HAP-1 (cell line): ENCODE results near the gene SMPD2.

Source experiments
- DNase-seq, 2 experiments: peaks; one replicate each; pipeline ENCODE4 v3.0.0-alpha.2; 2016 to 2020; ENCODE audit warnings: low spot score in 2 of 2
- H3K27me3 ChIP-seq: fragments of 250-450 bp; sonication (Bioruptor Pico); 2 replicates; pipeline ENCODE4 v1.5.1; 2020; ENCODE audit warnings: low read depth, mild to moderate bottlenecking, moderate library complexity
- H3K36me3 ChIP-seq: fragments of 250-450 bp; sonication (Bioruptor Pico); replicated peaks from 2 replicates; pipeline ENCODE4 v1.5.1; 2020; ENCODE audit warnings: mild to moderate bottlenecking
- H3K4me1 ChIP-seq: fragments of 250-450 bp; sonication (Bioruptor Pico); 2 replicates; pipeline ENCODE4 v1.5.1; 2020; ENCODE audit warnings: mild to moderate bottlenecking
- H3K4me3 ChIP-seq: fragments of 250-450 bp; sonication (Bioruptor Pico); 2 replicates; pipeline ENCODE4 v1.5.1; 2020; ENCODE audit warnings: mild to moderate bottlenecking, moderate library complexity
- H3K9me3 ChIP-seq: fragments of 250-450 bp; sonication (Bioruptor Pico); 2 replicates; pipeline ENCODE4 v1.5.1; 2020; ENCODE audit warnings: mild to moderate bottlenecking, moderate library complexity
- in situ Hi-C: fragments of 300-500 bp; cut with MboI; formaldehyde crosslinking; loops from 3 replicates; pipeline ENCODE4 v1.14.3; 2020; ENCODE audit warnings: low sequenced_read_pairs, inconsistent platforms, mixed read lengths

The SMPD2 gene

GRCh38 chr6:109449795-109450673, 9.5 kb downstream of the SMPD2 start:
- no peak overlapping the region for H3K4me3 ChIP-seq
- no peaks in the 10 kb centered on the region for H3K9me3 ChIP-seq
- no peaks in the 10 kb centered on the region for H3K4me1 ChIP-seq
- H3K27me3 ChIP-seq = no peaks in the 10 kb centered on the region
- in situ Hi-C loops = no loop called here
- peaks cover 12% of the 10 kb centered on the region for H3K36me3 ChIP-seq
- no peak for DNase-seq

- peaks cover 5% of the 10 kb centered on the region; the same call in 1 of the 2 replicates for H3K36me3 ChIP-seq
- H3K4me3 ChIP-seq = no peak overlapping the region
- no peaks in the 10 kb centered on the region for H3K9me3 ChIP-seq
- no peak for DNase-seq
- no peaks in the 10 kb centered on the region for H3K4me1 ChIP-seq
- no peaks in the 10 kb centered on the region for H3K27me3 ChIP-seq
- in situ Hi-C loops = no loop called here
These were observed 10.3 kb downstream of the SMPD2 start for GRCh38 chr6:109450801-109451200.

- no peaks in the 10 kb centered on the region for H3K27me3 ChIP-seq
- peaks cover 4% of the 10 kb centered on the region; the same call in 1 of the 2 replicates for H3K36me3 ChIP-seq
- peaks cover under 1% of the 10 kb centered on the region for H3K4me1 ChIP-seq
- no peak overlapping the region for H3K4me3 ChIP-seq
- in situ Hi-C loops = no loop called here
- no peak for DNase-seq
- no peaks in the 10 kb centered on the region for H3K9me3 ChIP-seq
These were observed 10.9 kb downstream of the SMPD2 start for GRCh38 chr6:109451376-109451775.

GRCh38 chr6:109452181-109452580, 11.7 kb downstream of the SMPD2 start:
- H3K36me3 ChIP-seq = no peaks in the 10 kb centered on the region
- no peaks in the 10 kb centered on the region for H3K27me3 ChIP-seq
- H3K4me3 ChIP-seq = no peak overlapping the region
- no peaks in the 10 kb centered on the region for H3K9me3 ChIP-seq
- in situ Hi-C loops = no loop called here
- peaks cover 8% of the 10 kb centered on the region for H3K4me1 ChIP-seq
- DNase-seq = no peak

GRCh38 chr6:109453156-109453555, 12.6 kb downstream of the SMPD2 start:
- H3K4me3 ChIP-seq = no peak overlapping the region
- H3K4me1 ChIP-seq = peaks cover 16% of the 10 kb centered on the region
- no peaks in the 10 kb centered on the region for H3K9me3 ChIP-seq
- H3K36me3 ChIP-seq = no peaks in the 10 kb centered on the region
- no peak for DNase-seq
- no peaks in the 10 kb centered on the region for H3K27me3 ChIP-seq
- in situ Hi-C loops = no loop called here

- Histone ChIP-seq H3K9me3 (no peaks in the 10 kb centered on the region), H3K4me3 (no peak overlapping the region), H3K4me1 (peaks cover 17% of the 10 kb centered on the region), H3K27me3 (no peaks in the 10 kb centered on the region), H3K36me3 (no peaks in the 10 kb centered on the region)
- in situ Hi-C loops = no loop called here
- no peak for DNase-seq
These were observed 13.3 kb downstream of the SMPD2 start for GRCh38 chr6:109453594-109454495.

DNA sequence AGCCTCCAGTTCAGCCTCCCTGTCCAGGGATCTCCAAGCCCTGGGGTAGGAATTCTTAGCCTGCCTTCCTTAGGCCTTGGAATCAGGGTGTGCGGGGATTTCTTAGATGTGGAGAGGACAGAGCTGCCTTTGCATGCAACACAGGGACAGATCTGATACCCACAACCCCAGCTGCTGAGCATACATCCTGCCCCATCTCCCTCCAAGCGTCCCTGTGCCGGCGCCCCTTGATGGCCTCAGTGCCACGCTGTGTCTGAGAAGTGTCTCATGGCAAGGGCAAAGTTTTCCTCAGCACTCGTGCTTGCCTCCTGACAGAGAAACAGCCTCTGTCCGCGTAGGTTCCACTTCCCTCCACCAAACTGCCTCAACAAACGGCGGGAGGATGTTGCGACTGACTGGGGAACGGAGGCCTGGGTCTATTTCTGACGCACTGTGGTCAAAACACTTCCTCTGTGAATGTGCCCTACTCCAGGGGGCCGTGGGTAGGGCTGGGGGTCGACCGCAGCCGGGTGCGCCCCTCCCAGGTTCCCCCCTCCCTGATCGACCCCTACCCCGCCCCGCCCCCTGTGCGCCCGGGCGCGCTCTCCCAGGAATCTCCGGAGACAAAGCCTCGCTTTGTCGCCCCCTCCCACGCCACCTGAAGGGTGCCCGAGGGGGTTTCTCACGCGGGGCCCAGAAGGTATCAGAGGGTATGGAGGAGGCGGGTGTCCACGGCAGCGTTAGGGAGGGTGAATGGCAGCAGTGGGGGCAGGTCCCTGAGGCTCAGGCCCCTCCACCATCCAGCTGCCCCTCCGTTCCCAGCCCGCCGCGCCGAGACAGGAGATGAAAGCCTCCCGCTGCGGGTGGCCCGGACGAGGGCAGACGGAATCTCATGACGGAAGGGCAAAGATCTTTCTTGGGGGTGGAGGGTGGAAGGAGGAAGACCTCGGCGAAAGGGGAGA, 14.2 kb downstream of the SMPD2 start:
- peak overlapping the region; percentile 68 for H3K4me3 ChIP-seq
- peaks cover 17% of the 10 kb centered on the region for H3K4me1 ChIP-seq
- in situ Hi-C loops = no loop called here
- no peaks in the 10 kb centered on the region; the same call in 1 of the 2 replicates for H3K36me3 ChIP-seq
- DNase-seq = peak in 1 of 2 experiments; percentile 46
- H3K27me3 ChIP-seq = no peaks in the 10 kb centered on the region
- H3K9me3 ChIP-seq = no peaks in the 10 kb centered on the region

- Histone ChIP-seq H3K9me3 (no peaks in the 10 kb centered on the region), H3K4me3 (peak within 1 kb of the TSS; percentile 68), H3K4me1 (peaks cover 19% of the 10 kb centered on the region), H3K27me3 (no peaks in the 10 kb centered on the region), H3K36me3 (no peaks in the 10 kb centered on the region; the same call in 1 of the 2 replicates)
- in situ Hi-C loops = no loop called here
- DNase-seq = peak; percentile 59 to 82
These were observed 15.1 kb downstream of the SMPD2 start, which contains the start of gene MICAL1 for GRCh38 chr6:109455437-109456110. Gene MICAL1 (minus strand): TSS chr6:109455772. CDS start chr6:109454196, 1,576 bp downstream.

GRCh38 chr6:109456111-109456583, 15.6 kb downstream of the SMPD2 start:
- Histone ChIP-seq H3K4me1 (peaks cover 21% of the 10 kb centered on the region), H3K4me3 (peak overlapping the region; percentile 68), H3K9me3 (no peaks in the 10 kb centered on the region), H3K36me3 (peaks cover 1% of the 10 kb centered on the region), H3K27me3 (no peaks in the 10 kb centered on the region)
- in situ Hi-C loops = no loop called here
- peak in 1 of 2 experiments; percentile 26 for DNase-seq

DNA sequence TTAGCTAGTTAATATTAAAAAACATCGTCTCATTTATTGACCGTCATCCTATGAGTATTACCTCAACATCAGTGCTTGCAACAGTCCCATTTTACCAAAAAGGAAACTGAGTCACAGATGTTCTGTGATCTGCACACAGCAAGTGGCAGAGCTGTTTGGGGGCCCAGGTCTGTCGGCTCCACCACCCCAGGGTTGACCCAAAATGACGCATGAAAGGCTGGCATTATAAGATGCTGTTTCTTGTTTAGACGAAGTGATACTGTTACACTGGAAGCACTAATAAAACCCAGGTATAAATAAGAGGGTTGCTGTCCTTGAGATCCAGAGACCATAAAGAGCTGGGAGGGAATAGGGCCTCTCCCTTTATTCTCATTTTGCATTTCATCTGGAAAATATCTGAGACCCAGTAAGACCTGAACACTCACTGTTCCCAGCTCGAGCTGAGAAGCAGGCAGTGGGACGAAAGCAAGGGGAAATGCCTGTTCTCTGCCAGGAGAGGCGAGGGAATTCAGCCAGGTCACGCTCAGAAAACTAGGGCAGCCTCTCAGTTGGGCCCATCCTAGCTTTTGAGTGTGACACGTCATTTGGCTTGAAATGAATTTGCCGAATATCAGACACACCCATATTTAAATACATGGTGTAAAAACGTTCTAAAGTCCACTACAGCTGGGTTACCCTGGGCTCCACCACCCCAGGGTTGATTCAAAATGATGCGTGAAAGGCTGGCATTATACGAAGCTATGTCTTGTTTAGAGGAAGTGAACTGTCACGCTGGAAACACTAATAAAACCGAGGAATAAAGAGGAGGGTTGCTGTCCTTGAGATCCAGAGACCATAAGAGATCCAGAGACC, 16.4 kb downstream of the SMPD2 start:
- H3K9me3 ChIP-seq = no peaks in the 10 kb centered on the region
- H3K27me3 ChIP-seq = no peaks in the 10 kb centered on the region
- peak overlapping the region; percentile 68 for H3K4me3 ChIP-seq
- in situ Hi-C loops = no loop called here
- H3K4me1 ChIP-seq = peaks cover 21% of the 10 kb centered on the region
- peaks cover 9% of the 10 kb centered on the region for H3K36me3 ChIP-seq
- DNase-seq = no peak

- peak; percentile 52 to 67 for DNase-seq
- no peaks in the 10 kb centered on the region for H3K9me3 ChIP-seq
- peaks cover 21% of the 10 kb centered on the region for H3K4me1 ChIP-seq
- no peak overlapping the region for H3K4me3 ChIP-seq
- in situ Hi-C loops = no loop called here
- no peaks in the 10 kb centered on the region for H3K27me3 ChIP-seq
- peaks cover 13% of the 10 kb centered on the region for H3K36me3 ChIP-seq
These were observed 17.1 kb downstream of the SMPD2 start for GRCh38 chr6:109457562-109457996.
